ENCODE results near the gene WDR20. TPM values are rescaled to one million over a fixed set of nuclear protein-coding genes. Genes with fewer than 3 reads are reported as not detected.

Gene WDR20
- total and polyA plus RNA-seq, 2 of the 4 experiments (the other 2 are of a cell fraction), result 20.3 to 27.4 TPM

DNA sequence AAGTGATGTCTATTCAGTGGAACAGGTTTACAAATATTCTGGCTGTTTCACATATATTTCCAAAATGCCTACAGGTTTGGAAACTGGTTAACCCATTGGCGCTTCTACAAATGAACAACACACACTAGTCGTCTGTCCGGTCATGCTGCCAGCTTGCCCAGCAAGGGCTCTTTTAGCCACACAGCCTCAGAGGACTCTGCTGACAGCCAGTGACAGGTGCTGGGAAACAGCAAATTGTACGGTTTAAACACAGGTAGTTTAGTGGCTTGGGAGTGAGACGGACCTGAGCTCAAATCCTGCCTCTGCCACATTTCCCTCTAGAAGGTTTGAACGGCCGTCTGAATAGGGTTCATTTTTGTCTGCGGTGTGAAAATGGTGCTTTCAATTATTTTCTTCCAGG, 111.5 kb downstream of the WDR20 start:
- peaks cover 10% of the 10 kb centered on the region for H3K4me1 ChIP-seq (ENCODE audit: control insufficient read depth, insufficient read depth, low read length)
- TF ChIP-seq NFE2L2 (IDR thresholded peaks at IDR 0.05; ENCODE audit: low read depth, low read length) (no peak), MAFK (IDR thresholded peaks at IDR 0.05; ENCODE audit: low read depth, low read length) (no peak), RFX5 (IDR thresholded peaks at IDR 0.05; ENCODE audit: low read depth, low read length) (no peak), CEBPB (IDR thresholded peaks at IDR 0.05; ENCODE audit: low read depth, low read length) (no peak), CHD1 (IDR thresholded peaks at IDR 0.05; ENCODE audit: low read depth, low read length) (no peak), RAD21 (IDR thresholded peaks at IDR 0.05; ENCODE audit: low read length) (no peak), FOS (IDR thresholded peaks at IDR 0.05; ENCODE audit: low read depth, low read length) (no peak), BHLHE40 (IDR thresholded peaks at IDR 0.05; ENCODE audit: low read depth, low read length) (no peak), POLR2A (IDR thresholded peaks at IDR 0.05; ENCODE audit: low read depth, low read length) (no peak), MAZ (IDR thresholded peaks at IDR 0.05; ENCODE audit: borderline replicate concordance, low read depth, low read length) (no peak), MXI1 (IDR thresholded peaks at IDR 0.05; ENCODE audit: borderline replicate concordance, low read depth, low read length) (no peak), SMC3 (IDR thresholded peaks at IDR 0.05; ENCODE audit: low read depth, low read length) (no peak), RCOR1 (IDR thresholded peaks at IDR 0.05; ENCODE audit: insufficient replicate concordance, low read length) (no peak)
- TF ChIP-seq, protein P1, sequence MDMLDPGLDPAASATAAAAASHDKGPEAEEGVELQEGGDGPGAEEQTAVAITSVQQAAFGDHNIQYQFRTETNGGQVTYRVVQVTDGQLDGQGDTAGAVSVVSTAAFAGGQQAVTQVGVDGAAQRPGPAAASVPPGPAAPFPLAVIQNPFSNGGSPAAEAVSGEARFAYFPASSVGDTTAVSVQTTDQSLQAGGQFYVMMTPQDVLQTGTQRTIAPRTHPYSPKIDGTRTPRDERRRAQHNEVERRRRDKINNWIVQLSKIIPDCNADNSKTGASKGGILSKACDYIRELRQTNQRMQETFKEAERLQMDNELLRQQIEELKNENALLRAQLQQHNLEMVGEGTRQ (IDR thresholded peaks at IDR 0.05; ENCODE audit: low read depth, low read length), result no peak
- TF ChIP-seq, protein P2, sequence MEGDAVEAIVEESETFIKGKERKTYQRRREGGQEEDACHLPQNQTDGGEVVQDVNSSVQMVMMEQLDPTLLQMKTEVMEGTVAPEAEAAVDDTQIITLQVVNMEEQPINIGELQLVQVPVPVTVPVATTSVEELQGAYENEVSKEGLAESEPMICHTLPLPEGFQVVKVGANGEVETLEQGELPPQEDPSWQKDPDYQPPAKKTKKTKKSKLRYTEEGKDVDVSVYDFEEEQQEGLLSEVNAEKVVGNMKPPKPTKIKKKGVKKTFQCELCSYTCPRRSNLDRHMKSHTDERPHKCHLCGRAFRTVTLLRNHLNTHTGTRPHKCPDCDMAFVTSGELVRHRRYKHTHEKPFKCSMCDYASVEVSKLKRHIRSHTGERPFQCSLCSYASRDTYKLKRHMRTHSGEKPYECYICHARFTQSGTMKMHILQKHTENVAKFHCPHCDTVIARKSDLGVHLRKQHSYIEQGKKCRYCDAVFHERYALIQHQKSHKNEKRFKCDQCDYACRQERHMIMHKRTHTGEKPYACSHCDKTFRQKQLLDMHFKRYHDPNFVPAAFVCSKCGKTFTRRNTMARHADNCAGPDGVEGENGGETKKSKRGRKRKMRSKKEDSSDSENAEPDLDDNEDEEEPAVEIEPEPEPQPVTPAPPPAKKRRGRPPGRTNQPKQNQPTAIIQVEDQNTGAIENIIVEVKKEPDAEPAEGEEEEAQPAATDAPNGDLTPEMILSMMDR (conservative IDR thresholded peaks at IDR 0.05; ENCODE audit: low read depth, low read length), result no peak
- TF ChIP-seq, protein P3, sequence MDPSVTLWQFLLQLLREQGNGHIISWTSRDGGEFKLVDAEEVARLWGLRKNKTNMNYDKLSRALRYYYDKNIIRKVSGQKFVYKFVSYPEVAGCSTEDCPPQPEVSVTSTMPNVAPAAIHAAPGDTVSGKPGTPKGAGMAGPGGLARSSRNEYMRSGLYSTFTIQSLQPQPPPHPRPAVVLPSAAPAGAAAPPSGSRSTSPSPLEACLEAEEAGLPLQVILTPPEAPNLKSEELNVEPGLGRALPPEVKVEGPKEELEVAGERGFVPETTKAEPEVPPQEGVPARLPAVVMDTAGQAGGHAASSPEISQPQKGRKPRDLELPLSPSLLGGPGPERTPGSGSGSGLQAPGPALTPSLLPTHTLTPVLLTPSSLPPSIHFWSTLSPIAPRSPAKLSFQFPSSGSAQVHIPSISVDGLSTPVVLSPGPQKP (IDR thresholded peaks at IDR 0.05; ENCODE audit: borderline replicate concordance, low read depth, low read length), result no peak
- peaks cover 12% of the 10 kb centered on the region for H3K9me1 ChIP-seq (ENCODE audit: insufficient read depth, low read length)
- no peak overlapping the region for H3K56ac ChIP-seq (ENCODE audit: extremely low read depth, insufficient read depth, low read length)
- ChIA-PET CTCF (no interaction called here), POLR2A (ENCODE audit: unreplicated experiment) (no interaction called here)
- H2BK20ac ChIP-seq (ENCODE audit: low read depth, low read length), result no peak overlapping the region
- H3K36me3 ChIP-seq (ENCODE audit: control insufficient read depth, insufficient read depth, low read length), result no peaks in the 10 kb centered on the region; the same call in 1 of the 2 replicates
- intact Hi-C loops (cut with micrococcal nuclease) (no loop called here), dilution Hi-C loops (cut with HindIII; ENCODE audit: low sequenced_read_pairs, unreplicated experiment) (no loop called here), in situ Hi-C loops (cut with MboI; ENCODE audit: low sequenced_read_pairs) (no loop called here)
- no peak overlapping the region for H4K91ac ChIP-seq (ENCODE audit: insufficient read depth, low read depth, low read length)
- H2AK5ac ChIP-seq (ENCODE audit: low read depth, low read length), result no peak overlapping the region
- H3K9ac ChIP-seq (ENCODE audit: low read depth, low read length), result no peak overlapping the region
- DNase-seq (no peak), ATAC-seq (ENCODE audit: low read depth) (no peak)
- no CpG with 5 or more reads among the region's 8 CpGs for WGBS, 2 experiments (ENCODE audit: extremely low coverage in 2 of 2, insufficient read length in 1 of 2)
- no peaks in the 10 kb centered on the region for H4K20me1 ChIP-seq (ENCODE audit: insufficient read depth, low read length)
- no peak overlapping the region for H2BK5ac ChIP-seq (ENCODE audit: low read depth, low read length, poor library complexity, severe bottlenecking)
- H3K27ac ChIP-seq (ENCODE audit: insufficient read depth, low read length), result no peak overlapping the region
- H4K5ac ChIP-seq (ENCODE audit: low read depth, low read length), result no peak overlapping the region
- no peak overlapping the region for H4K8ac ChIP-seq (ENCODE audit: low read depth in 2 of 2, low read length in 2 of 2)
- H3K4me3 ChIP-seq (ENCODE audit: insufficient read depth, low read depth, low read length), result no peak overlapping the region
- H3K9me3 ChIP-seq (ENCODE audit: control insufficient read depth, insufficient read depth, low read length), result no peaks in the 10 kb centered on the region
- H3K4me2 ChIP-seq (ENCODE audit: low read depth, low read length), result no peak overlapping the region
- H3K27me3 ChIP-seq (ENCODE audit: control insufficient read depth, insufficient read depth, low read length), result no peaks in the 10 kb centered on the region; the same call in 1 of the 2 replicates
- H2BK120ac ChIP-seq (ENCODE audit: low read depth, low read length), result no peak overlapping the region
- BruUV-seq (replicated peaks), result no TSS peak
- no peak overlapping the region for H2AFZ ChIP-seq (replicated peaks; ENCODE audit: low read length, poor library complexity)
- no peak overlapping the region for H2AK9ac ChIP-seq (replicated peaks; ENCODE audit: low read depth, low read length, poor library complexity)
- no peak overlapping the region for H3K23ac ChIP-seq (ENCODE audit: low read depth, low read length)
- no peak overlapping the region for H3K4ac ChIP-seq (ENCODE audit: low read depth, low read length)
- no peak overlapping the region for H3K18ac ChIP-seq (ENCODE audit: low read depth, low read length)
- peaks cover 4 to 5% of the 10 kb centered on the region in 2 experiments; a peak in 3 of 4 replicates for H3K79me1 ChIP-seq (ENCODE audit: low read depth in 1 of 2, low read length in 2 of 2)
- H3K14ac ChIP-seq (replicated peaks; ENCODE audit: low read depth, low read length), result no peak overlapping the region
- H2BK15ac ChIP-seq (ENCODE audit: low read depth, low read length), result no peak overlapping the region
